Peyer's patch (tissue), 4 donors: Measurements from ENCODE around the gene TUBG2. TPM values are rescaled to one million over a fixed set of nuclear protein-coding genes. Genes with fewer than 3 reads are reported as not detected.

Experiments used
- DNase-seq, 3 donors: peaks; one replicate each; pipeline ENCODE4 v3.0.0-alpha.2; 2017 to 2019
- H3K27ac ChIP-seq, 4 donors: fragments of 200-600 bp; sonication (generic); one replicate each; pipeline ENCODE4 v1.5.1; 2016 to 2019
- H3K27me3 ChIP-seq, 2 donors: fragments of 200-600 bp; sonication (generic); one replicate each; pipeline ENCODE4 v1.5.1; 2019
- H3K36me3 ChIP-seq, 3 donors: fragments of 200-600 bp; sonication (generic); one replicate each; pipeline ENCODE4 v1.5.1; 2016 to 2019
- H3K4me1 ChIP-seq, 4 donors: fragments of 200-600 bp; sonication (generic); one replicate each; pipeline ENCODE4 v1.5.1; 2016 to 2019
- H3K4me3 ChIP-seq, 4 donors: fragments of 200-600 bp; sonication (generic); 1 replicate in 3 of 4; 2 replicates in 1 of 4; pipeline ENCODE4 v1.5.1; 2016 to 2019; ENCODE audit warnings: mild to moderate bottlenecking in 1 of 4
- H3K9me3 ChIP-seq, 4 donors: fragments of 200-600 bp; sonication (generic); one replicate each; pipeline ENCODE4 v1.5.1; 2016 to 2019; ENCODE audit warnings: mild to moderate bottlenecking in 1 of 4
- CTCF ChIP-seq, 6 experiments: fragments of 450-650 bp in 4 of 6; fragments of 200-600 bp in 2 of 6; sonication (generic) in 1 of 6; IDR thresholded peaks; one replicate each; pipeline ENCODE4 v1.5.1; 2017 to 2019; ENCODE audit warnings: antibody characterized with exemption in 6 of 6, mild to moderate bottlenecking in 3 of 6, moderate library complexity in 1 of 6
- POLR2A ChIP-seq, 2 donors: fragments of 450-650 bp; IDR thresholded peaks; one replicate each; pipeline ENCODE4 v1.5.1; 2017; ENCODE audit warnings: antibody characterized with exemption in 2 of 2, mild to moderate bottlenecking in 2 of 2, moderate library complexity in 2 of 2
- small RNA-seq, 2 donors: library from RNA; depleted of rRNA; stranded (forward); fragments of <200 nt; gene quantifications; one replicate each; pipeline ENCODE3, GENCODE V24; 2016
- total RNA-seq, 4 donors: library from RNA; depleted of rRNA; stranded (reverse); fragments of >200 nt; gene quantifications; one replicate each; pipeline ENCODE4 v1.1.0, GENCODE V29; 2016

TUBG2 gene
- total RNA-seq, 4 donors from 2014 or later, result 5.6 to 79.2 (median 16.6) TPM

- TF ChIP-seq POLR2A (IDR thresholded peaks at IDR 0.05) (no peak), CTCF (IDR thresholded peaks at IDR 0.05) (no peak)
- Histone ChIP-seq H3K4me1 (no peaks in the 10 kb centered on the region), H3K27ac (no peak overlapping the region), H3K27me3 (no peaks in the 10 kb centered on the region), H3K4me3 (no peak overlapping the region), H3K36me3 (peaks cover 0 to 95% (median 0%) of the 10 kb centered on the region in 3 donors), H3K9me3 (no peaks in the 10 kb centered on the region)
- no peak for DNase-seq
Observed at GRCh38 chr17:42709561-42709960, 50.5 kb downstream of the TUBG2 start.

Small RNA genes within 50 kb of the gene (small RNA-seq; reads per million reads assigned to genes)
- 0 reads per million in 2 donors for gene MIR6780A

Other genes starting within 250 kb of the TUBG2 start
- gene CAVIN1, start 236.0 kb upstream of the TUBG2 start, total RNA-seq, result 10 to 100 TPM; 16.3 to 94.9 (median 35.9) TPM
- gene ATP6V0A1, start 200.4 kb upstream of the TUBG2 start, total RNA-seq, result 100 to 1,000 TPM; 121 to 251 (median 204) TPM
- gene NAGLU, start 123.0 kb upstream of the TUBG2 start, total RNA-seq, result 10 to 100 TPM; 12.4 to 79.2 (median 62.7) TPM
- 1 to 10 TPM in 2 of 4 donors, under 1 TPM in 1, not detected in 1; 0.94 to 3.9 (median 1.7) TPM for gene HSD17B1, start 106.4 kb upstream of the TUBG2 start, total RNA-seq
- gene COASY, start 97.1 kb upstream of the TUBG2 start, total RNA-seq, result 10 to 100 TPM; 42.1 to 95.4 (median 80.2) TPM
- gene MLX, start 92.2 kb upstream of the TUBG2 start, total RNA-seq, result 100 to 1,000 TPM in 3 of 4 donors, 10 to 100 TPM in 1; 65.2 to 180 (median 133) TPM
- 1 to 10 TPM in 2 of 4 donors, not detected in 2; 1.2 to 1.5 TPM for gene PSMC3IP, start 81.6 kb upstream of the TUBG2 start, total RNA-seq
- gene RETREG3, start 49.9 kb upstream of the TUBG2 start, total RNA-seq, result 10 to 100 TPM; 31.4 to 66.6 (median 55.8) TPM
- 10 to 100 TPM; 19.8 to 64.4 (median 37.9) TPM for gene TUBG1, start 49.6 kb upstream of the TUBG2 start, total RNA-seq
- gene PLEKHH3, start 17.7 kb downstream of the TUBG2 start, total RNA-seq, result 10 to 100 TPM in 2 of 4 donors, 1 to 10 TPM in 2; 3.5 to 14.0 (median 10.8) TPM
- 1 to 10 TPM in 1 of 4 donors, under 1 TPM in 1, not detected in 2; 0.40 to 2.8 TPM for gene CCR10, start 22.6 kb downstream of the TUBG2 start, total RNA-seq
- 1 to 10 TPM in 3 of 4 donors, under 1 TPM in 1; 0.35 to 5.0 (median 1.3) TPM for gene CNTNAP1, start 23.2 kb downstream of the TUBG2 start, total RNA-seq
- gene EZH1, start 85.8 kb downstream of the TUBG2 start, total RNA-seq, result 100 to 1,000 TPM in 1 of 4 donors, 10 to 100 TPM in 3; 33.5 to 120 (median 64.4) TPM
- gene RAMP2, start 101.9 kb downstream of the TUBG2 start, total RNA-seq, result 1 to 10 TPM; 2.3 to 9.9 (median 4.3) TPM
- gene VPS25, start 114.2 kb downstream of the TUBG2 start, total RNA-seq, result 10 to 100 TPM; 34.7 to 82.1 (median 67.5) TPM
- gene WNK4, start 121.3 kb downstream of the TUBG2 start, total RNA-seq, result 10 to 100 TPM in 3 of 4 donors, 1 to 10 TPM in 1; 7.2 to 56.0 (median 28.7) TPM
- gene COA3, start 139.4 kb downstream of the TUBG2 start, total RNA-seq, result 100 to 1,000 TPM in 3 of 4 donors, 10 to 100 TPM in 1; 68.5 to 156 (median 139) TPM
- gene CNTD1, start 139.6 kb downstream of the TUBG2 start, total RNA-seq, result not detected
- 100 to 1,000 TPM in 3 of 4 donors, 10 to 100 TPM in 1; 81.6 to 171 (median 122) TPM for gene BECN1, start 165.0 kb downstream of the TUBG2 start, total RNA-seq
- gene PSME3, start 174.1 kb downstream of the TUBG2 start, total RNA-seq, result 10 to 100 TPM; 45.6 to 75.9 (median 59.8) TPM
- gene AOC2, start 185.3 kb downstream of the TUBG2 start, total RNA-seq, result 1 to 10 TPM in 2 of 4 donors, under 1 TPM in 1, not detected in 1; 0.70 to 2.3 (median 1.6) TPM
- 10 to 100 TPM in 1 of 4 donors, 1 to 10 TPM in 3; 3.3 to 11.4 (median 7.0) TPM for gene AOC3, start 191.9 kb downstream of the TUBG2 start, total RNA-seq
- gene G6PC1, start 241.5 kb downstream of the TUBG2 start, total RNA-seq, result 10 to 100 TPM in 3 of 4 donors, 1 to 10 TPM in 1; 2.5 to 97.8 (median 66.0) TPM